Osteoblast (primary cell): ENCODE results near the gene WASL. TPM values are rescaled to one million over a fixed set of nuclear protein-coding genes. Genes with fewer than 3 reads are reported as not detected.

Experiments
- DNase-seq: peaks from one replicate; pipeline ENCODE4 v3.0.0; 2011; ENCODE audit warnings: low spot score, mixed read lengths; ENCODE audit not compliant: insufficient read length; ENCODE audit errors: missing footprints
- H2AFZ ChIP-seq: 2 replicates; pipeline ENCODE4 v1.6.0; 2011; ENCODE audit warnings: mild to moderate bottlenecking, low read length
- H3K27ac ChIP-seq: 2 replicates; pipeline ENCODE4 v1.5.1; 2011; ENCODE audit warnings: mild to moderate bottlenecking, low read depth, low read length, moderate library complexity
- H3K27me3 ChIP-seq: 2 replicates; pipeline ENCODE4 v1.6.0; 2012; ENCODE audit warnings: mild to moderate bottlenecking, control low read depth, inconsistent platforms, low read length, moderate library complexity; ENCODE audit not compliant: insufficient read depth
- H3K36me3 ChIP-seq: 2 replicates; pipeline ENCODE4 v1.5.1; 2011; ENCODE audit warnings: mild to moderate bottlenecking, low read length, control low read depth, moderate library complexity; ENCODE audit not compliant: insufficient read depth
- H3K4me1 ChIP-seq: 2 replicates; pipeline ENCODE4 v1.5.1; 2011; ENCODE audit warnings: mild to moderate bottlenecking, low read length, control low read depth, moderate library complexity; ENCODE audit not compliant: insufficient read depth
- H3K4me2 ChIP-seq: 2 replicates; pipeline ENCODE4 v1.6.0; 2011; ENCODE audit warnings: mild to moderate bottlenecking, low read length; ENCODE audit not compliant: insufficient read depth
- H3K4me3 ChIP-seq: fragments of 200-600 bp; sonication (generic); 3 replicates; pipeline ENCODE4 v1.5.1; 2012; ENCODE audit warnings: mild to moderate bottlenecking, low read length, inconsistent platforms; ENCODE audit not compliant: insufficient read depth
- H3K79me2 ChIP-seq: 2 replicates; pipeline ENCODE4 v1.6.0; 2012; ENCODE audit warnings: mild to moderate bottlenecking, low read length, control low read depth, inconsistent platforms; ENCODE audit not compliant: insufficient read depth
- H3K9me3 ChIP-seq: 2 replicates; pipeline ENCODE4 v1.5.1; 2011; ENCODE audit warnings: low read depth, low read length, control low read depth
- H4K20me1 ChIP-seq: 2 replicates; pipeline ENCODE4 v1.6.0; 2012; ENCODE audit warnings: mild to moderate bottlenecking, low read length, control low read depth; ENCODE audit not compliant: insufficient read depth
- CTCF ChIP-seq: IDR thresholded peaks from 2 replicates; pipeline ENCODE4 v1.5.1; 2011; ENCODE audit warnings: mild to moderate bottlenecking, low read depth, low read length, moderate library complexity; ENCODE audit errors: extremely low read depth
- total RNA-seq: library from RNA; depleted of rRNA; stranded (reverse); fragments of >200 nt; gene quantifications from 2 replicates; pipeline ENCODE4 v1.2.3, GENCODE V29; 2012

Gene WASL
- total RNA-seq, 1 donor = 23.2 TPM

- H2AFZ ChIP-seq = no peak overlapping the region
- H3K27me3 ChIP-seq = no peaks in the 10 kb centered on the region
- H3K9me3 ChIP-seq = no peaks in the 10 kb centered on the region
- H3K4me1 ChIP-seq = peaks cover 4% of the 10 kb centered on the region
- TF ChIP-seq CTCF = no peak
- H3K4me2 ChIP-seq = no peak overlapping the region
- no peak for DNase-seq
- peaks cover 71% of the 10 kb centered on the region for H4K20me1 ChIP-seq
- no peak overlapping the region for H3K27ac ChIP-seq
- no peaks in the 10 kb centered on the region for H3K36me3 ChIP-seq
- peaks cover 95% of the 10 kb centered on the region for H3K79me2 ChIP-seq
- no peak overlapping the region for H3K4me3 ChIP-seq
Observed at GRCh38 chr7:123719197-123719721, 29.5 kb downstream of the WASL start.

- H3K4me3 ChIP-seq = no peak overlapping the region
- no peak overlapping the region for H3K27ac ChIP-seq
- no peak for DNase-seq
- peaks cover 94% of the 10 kb centered on the region for H3K79me2 ChIP-seq
- H3K4me2 ChIP-seq = no peak overlapping the region
- H4K20me1 ChIP-seq = peaks cover 71% of the 10 kb centered on the region
- no peak for TF ChIP-seq CTCF
- no peaks in the 10 kb centered on the region for H3K36me3 ChIP-seq
- H3K4me1 ChIP-seq = no peaks in the 10 kb centered on the region
- no peak overlapping the region for H2AFZ ChIP-seq
- H3K9me3 ChIP-seq = no peaks in the 10 kb centered on the region
- no peaks in the 10 kb centered on the region for H3K27me3 ChIP-seq
Observed at GRCh38 chr7:123718773-123719172, 30.0 kb downstream of the WASL start.

DNA sequence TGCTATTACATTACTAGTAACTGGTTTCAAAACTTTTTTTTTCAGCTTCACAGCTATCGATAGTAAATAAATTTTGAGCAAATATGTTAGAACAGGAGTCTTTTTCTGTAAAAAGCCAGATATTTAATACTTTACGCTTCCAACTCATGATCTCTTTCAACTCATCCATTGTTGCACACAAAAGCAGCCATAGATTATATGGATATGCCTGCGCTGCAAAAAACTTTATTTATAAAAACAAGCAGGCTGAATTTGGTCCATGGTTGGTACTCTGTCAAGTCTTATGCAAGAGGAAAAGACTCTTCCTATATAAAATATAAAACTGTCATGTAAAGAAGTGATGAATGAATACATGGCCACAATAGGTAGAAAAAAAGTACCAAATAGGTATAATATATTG, 31.1 kb downstream of the WASL start:
- Histone ChIP-seq H3K4me1 (peaks cover 8% of the 10 kb centered on the region), H3K4me2 (no peak overlapping the region), H2AFZ (no peak overlapping the region), H3K9me3 (no peaks in the 10 kb centered on the region), H3K27ac (no peak overlapping the region), H3K36me3 (no peaks in the 10 kb centered on the region), H3K27me3 (no peaks in the 10 kb centered on the region), H4K20me1 (peaks cover 69% of the 10 kb centered on the region), H3K79me2 (peaks cover 88% of the 10 kb centered on the region), H3K4me3 (no peak overlapping the region)
- DNase-seq = no peak
- TF ChIP-seq CTCF = no peak

- H3K4me2 ChIP-seq = no peak overlapping the region
- peaks cover 16% of the 10 kb centered on the region for H3K4me1 ChIP-seq
- DNase-seq = no peak
- no peaks in the 10 kb centered on the region for H3K27me3 ChIP-seq
- peaks cover 69% of the 10 kb centered on the region for H4K20me1 ChIP-seq
- H3K36me3 ChIP-seq = no peaks in the 10 kb centered on the region
- peaks cover 83% of the 10 kb centered on the region for H3K79me2 ChIP-seq
- peak; percentile 5 for TF ChIP-seq CTCF
- H2AFZ ChIP-seq = no peak overlapping the region
- no peak overlapping the region for H3K4me3 ChIP-seq
- no peak overlapping the region for H3K27ac ChIP-seq
- no peaks in the 10 kb centered on the region for H3K9me3 ChIP-seq
Observed at GRCh38 chr7:123716877-123717276, 31.9 kb downstream of the WASL start.
